PC-3 (cell line): ENCODE measurements around the gene LPIN1. TPM values are rescaled to one million over a fixed set of nuclear protein-coding genes. Genes with fewer than 3 reads are reported as not detected.
"Not testable (repeated sequence)": the region's sequence is repeated elsewhere in the genome, so short reads cannot be mapped to it uniquely, and the experiment has no call there.

Experiments used
- ATAC-seq: fragments of 200-7000 bp; cut with Tn5 transposase; 2 replicates; pipeline ENCODE4 v1.9.1; 2020; ENCODE audit warnings: mild to moderate bottlenecking, moderate library complexity
- BruUV-seq: library from RNA; stranded (reverse); fragments of 400-500 nt; replicated peaks from 2 replicates; lab custom pipeline; 2021; lab: Mats Ljungman, UMichigan
- CTCF ChIA-PET: fragments of 300-600 bp; sonication (Branson Sonifier 250); formaldehyde crosslinking; loops from one replicate; lab custom pipeline; 2022; ENCODE audit warnings: antibody characterized with exemption; lab: Charles Lee
- POLR2A ChIA-PET: fragments of 300-600 bp; sonication (Branson Sonifier 250); formaldehyde crosslinking; loops from one replicate; lab custom pipeline; 2022; ENCODE audit warnings: antibody characterized with exemption; ENCODE audit not compliant: unreplicated experiment; lab: Charles Lee
- DNase-seq: peaks from one replicate; pipeline ENCODE4 v3.0.0-alpha.2; 2015
- H2AFZ ChIP-seq: fragments of 300-600 bp; sonication (generic); 2 replicates; pipeline ENCODE4 v1.6.0; 2016; ENCODE audit warnings: antibody characterized with exemption, low read length
- H3F3A ChIP-seq: fragments of 300-600 bp; sonication (generic); one replicate; pipeline ENCODE4 v1.6.0; 2017; ENCODE audit warnings: antibody characterized with exemption, low read length, control low read depth, mild to moderate bottlenecking; ENCODE audit not compliant: unreplicated experiment
- H3K27ac ChIP-seq: fragments of 300-600 bp; sonication (generic); 2 replicates; pipeline ENCODE4 v1.5.1; 2016; ENCODE audit warnings: mild to moderate bottlenecking, low read length
- H3K27me3 ChIP-seq: fragments of 300-600 bp; sonication (generic); 2 replicates; pipeline ENCODE4 v1.6.1; 2016; ENCODE audit warnings: low read length, mixed read lengths
- H3K36me3 ChIP-seq: fragments of 300-600 bp; sonication (generic); 2 replicates; pipeline ENCODE4 v1.6.1; 2016; ENCODE audit warnings: low read depth, mixed run types, low read length, mixed read lengths
- H3K4me1 ChIP-seq: fragments of 300-600 bp; sonication (generic); 2 replicates; pipeline ENCODE4 v1.5.1; 2016; ENCODE audit warnings: low read length; ENCODE audit not compliant: insufficient read depth
- H3K4me2 ChIP-seq: fragments of 300-600 bp; sonication (generic); 2 replicates; pipeline ENCODE4 v1.6.0; 2016; ENCODE audit warnings: low read length
- H3K4me3 ChIP-seq: fragments of 300-600 bp; sonication (generic); 2 replicates; pipeline ENCODE4 v1.5.1; 2016; ENCODE audit warnings: mild to moderate bottlenecking, low read length, mixed read lengths
- H3K79me2 ChIP-seq: fragments of 300-600 bp; sonication (generic); 2 replicates; pipeline ENCODE4 v1.6.1; 2017; ENCODE audit warnings: low read length, mixed read lengths
- H3K9ac ChIP-seq: fragments of 300-600 bp; sonication (generic); 2 replicates; pipeline ENCODE4 v1.6.0; 2016; ENCODE audit warnings: mild to moderate bottlenecking, low read length
- H3K9me2 ChIP-seq: fragments of 300-600 bp; sonication (generic); replicated peaks from 2 replicates; pipeline ENCODE4 v1.6.1; 2016; ENCODE audit warnings: mixed run types, low read length, mixed read lengths
- H3K9me3 ChIP-seq: fragments of 300-600 bp; sonication (generic); 2 replicates; pipeline ENCODE4 v1.6.1; 2016; ENCODE audit warnings: low read length, mixed read lengths
- H4K20me1 ChIP-seq: fragments of 300-600 bp; sonication (generic); 2 replicates; pipeline ENCODE4 v1.6.1; 2016; ENCODE audit warnings: low read length, mixed read lengths
- EZH2 ChIP-seq: fragments of 300-600 bp; sonication (generic); IDR thresholded peaks from one replicate; pipeline ENCODE4 v1.6.1; 2017; ENCODE audit warnings: antibody characterized with exemption, mild to moderate bottlenecking, low read length; ENCODE audit not compliant: unreplicated experiment
- EZH2phosphoT487 ChIP-seq: fragments of 300-600 bp; sonication (generic); IDR thresholded peaks from 2 replicates; pipeline ENCODE4 v1.6.1; 2018; ENCODE audit warnings: mild to moderate bottlenecking, antibody characterized with exemption, low read length, borderline replicate concordance
- intact Hi-C: fragments of 100-400 bp; cut with micrococcal nuclease; formaldehyde crosslinking; loops from 2 replicates; pipeline ENCODE4 v1.9.0; 2023
- total RNA-seq: library from RNA; depleted of rRNA; stranded (reverse); fragments of >200 nt; gene quantifications from 2 replicates; pipeline ENCODE4 v1.2.3, GENCODE V29; 2014
- TF ChIP-seq, protein P1 (sequence below): fragments of 300-600 bp; sonication (generic); conservative IDR thresholded peaks from 2 replicates; pipeline ENCODE4 v1.5.1; 2017; ENCODE audit warnings: antibody characterized with exemption, low read depth, mild to moderate bottlenecking, low read length

LPIN1 gene
- total RNA-seq, 1 experiment from 2014 or later = 40.9 TPM

GRCh38 chr2:11819235-11819729, 72.8 kb downstream of the LPIN1 start:
- no peaks in the 10 kb centered on the region for H4K20me1 ChIP-seq
- H3K9me2 ChIP-seq = no peaks in the 10 kb centered on the region
- no peak overlapping the region for H3K4me3 ChIP-seq
- peaks cover 41% of the 10 kb centered on the region for H3K36me3 ChIP-seq
- H3K4me1 ChIP-seq = no peaks in the 10 kb centered on the region
- no peaks in the 10 kb centered on the region for H3K27me3 ChIP-seq
- DNase-seq (no peak), ATAC-seq (no peak)
- POLR2A ChIA-PET = no interaction called here
- CTCF ChIA-PET = no interaction called here
- H3K4me2 ChIP-seq = no peak overlapping the region
- H3K9ac ChIP-seq = no peak overlapping the region
- no peak overlapping the region for H3K27ac ChIP-seq
- no peaks in the 10 kb centered on the region for H3K9me3 ChIP-seq
- no peaks in the 10 kb centered on the region for H3F3A ChIP-seq
- intact Hi-C loops = no loop called here
- TF ChIP-seq, protein P1, sequence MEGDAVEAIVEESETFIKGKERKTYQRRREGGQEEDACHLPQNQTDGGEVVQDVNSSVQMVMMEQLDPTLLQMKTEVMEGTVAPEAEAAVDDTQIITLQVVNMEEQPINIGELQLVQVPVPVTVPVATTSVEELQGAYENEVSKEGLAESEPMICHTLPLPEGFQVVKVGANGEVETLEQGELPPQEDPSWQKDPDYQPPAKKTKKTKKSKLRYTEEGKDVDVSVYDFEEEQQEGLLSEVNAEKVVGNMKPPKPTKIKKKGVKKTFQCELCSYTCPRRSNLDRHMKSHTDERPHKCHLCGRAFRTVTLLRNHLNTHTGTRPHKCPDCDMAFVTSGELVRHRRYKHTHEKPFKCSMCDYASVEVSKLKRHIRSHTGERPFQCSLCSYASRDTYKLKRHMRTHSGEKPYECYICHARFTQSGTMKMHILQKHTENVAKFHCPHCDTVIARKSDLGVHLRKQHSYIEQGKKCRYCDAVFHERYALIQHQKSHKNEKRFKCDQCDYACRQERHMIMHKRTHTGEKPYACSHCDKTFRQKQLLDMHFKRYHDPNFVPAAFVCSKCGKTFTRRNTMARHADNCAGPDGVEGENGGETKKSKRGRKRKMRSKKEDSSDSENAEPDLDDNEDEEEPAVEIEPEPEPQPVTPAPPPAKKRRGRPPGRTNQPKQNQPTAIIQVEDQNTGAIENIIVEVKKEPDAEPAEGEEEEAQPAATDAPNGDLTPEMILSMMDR = no peak
- no peak for TF ChIP-seq EZH2
- no peak for TF ChIP-seq EZH2phosphoT487
- no peak overlapping the region for H2AFZ ChIP-seq
- no TSS peak for BruUV-seq
- no peaks in the 10 kb centered on the region for H3K79me2 ChIP-seq

DNA sequence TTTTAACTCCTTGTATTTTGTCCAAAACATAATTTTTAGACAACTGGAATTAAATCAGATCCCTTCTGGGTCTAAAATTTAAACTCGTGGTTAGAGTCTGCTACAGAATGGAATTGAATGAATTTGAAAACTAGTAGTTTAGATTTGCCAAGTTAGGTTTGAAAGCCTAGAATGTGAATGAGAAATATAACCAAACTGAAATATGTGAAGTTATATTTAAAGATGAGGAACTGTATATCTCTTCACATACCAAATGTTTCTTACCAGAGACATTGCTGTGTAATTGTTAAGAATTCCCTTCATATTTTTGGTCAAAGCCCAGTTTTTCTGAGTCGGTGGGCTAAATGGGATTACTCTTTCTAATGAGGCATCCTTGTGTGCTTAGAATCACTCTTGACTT, 74.2 kb downstream of the LPIN1 start:
- no peak overlapping the region for H3K9ac ChIP-seq
- H2AFZ ChIP-seq = no peak overlapping the region
- H4K20me1 ChIP-seq = no peaks in the 10 kb centered on the region
- ChIA-PET POLR2A (no interaction called here), CTCF (no interaction called here)
- DNase-seq (no peak), ATAC-seq (no peak)
- no peaks in the 10 kb centered on the region for H3K4me1 ChIP-seq
- no peak overlapping the region for H3K27ac ChIP-seq
- no peaks in the 10 kb centered on the region for H3K9me2 ChIP-seq
- H3K79me2 ChIP-seq = no peaks in the 10 kb centered on the region
- H3K27me3 ChIP-seq = no peaks in the 10 kb centered on the region
- H3K36me3 ChIP-seq = peaks cover 42% of the 10 kb centered on the region
- TF ChIP-seq, protein P1 = no peak
- no peak for TF ChIP-seq EZH2phosphoT487
- TF ChIP-seq EZH2 = no peak
- H3F3A ChIP-seq = no peaks in the 10 kb centered on the region
- intact Hi-C loops = no loop called here
- no TSS peak for BruUV-seq
- no peak overlapping the region for H3K4me3 ChIP-seq
- H3K4me2 ChIP-seq = no peak overlapping the region
- H3K9me3 ChIP-seq = no peaks in the 10 kb centered on the region

DNA sequence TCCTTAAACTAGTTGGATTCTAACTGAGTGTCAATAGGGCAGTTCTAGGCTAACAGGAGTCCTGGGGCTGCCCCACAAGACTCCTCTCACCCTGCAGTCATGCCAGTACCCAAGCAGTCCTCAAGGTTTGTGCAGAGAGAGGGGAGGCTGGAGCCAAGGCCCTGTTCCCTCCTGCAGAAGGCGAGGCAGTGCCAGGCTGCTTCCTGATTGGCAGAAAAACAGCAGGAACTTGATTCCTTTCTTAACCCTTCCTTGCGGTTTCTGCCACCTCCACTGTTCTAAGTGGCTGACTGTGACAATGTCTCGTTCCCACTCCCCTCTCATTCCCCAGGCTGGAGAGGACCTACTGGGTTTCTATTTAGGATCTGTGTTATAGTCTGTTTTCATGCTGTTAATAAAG, 75.3 kb downstream of the LPIN1 start:
- H3K27me3 ChIP-seq = no peaks in the 10 kb centered on the region
- no peak overlapping the region for H3K27ac ChIP-seq
- H2AFZ ChIP-seq = no peak overlapping the region
- no peaks in the 10 kb centered on the region for H3K9me2 ChIP-seq
- DNase-seq (no peak), ATAC-seq (no peak)
- no peak overlapping the region for H3K4me2 ChIP-seq
- CTCF ChIA-PET = no interaction called here
- H3K36me3 ChIP-seq = peaks cover 49% of the 10 kb centered on the region
- POLR2A ChIA-PET = no interaction called here
- H4K20me1 ChIP-seq = no peaks in the 10 kb centered on the region
- no peaks in the 10 kb centered on the region for H3F3A ChIP-seq
- BruUV-seq = no TSS peak
- TF ChIP-seq, protein P1 = no peak
- no peak for TF ChIP-seq EZH2
- TF ChIP-seq EZH2phosphoT487 = no peak
- intact Hi-C loops = no loop called here
- no peaks in the 10 kb centered on the region for H3K79me2 ChIP-seq
- H3K9ac ChIP-seq = no peak overlapping the region
- H3K4me1 ChIP-seq = no peaks in the 10 kb centered on the region
- no peaks in the 10 kb centered on the region for H3K9me3 ChIP-seq
- H3K4me3 ChIP-seq = no peak overlapping the region

DNA sequence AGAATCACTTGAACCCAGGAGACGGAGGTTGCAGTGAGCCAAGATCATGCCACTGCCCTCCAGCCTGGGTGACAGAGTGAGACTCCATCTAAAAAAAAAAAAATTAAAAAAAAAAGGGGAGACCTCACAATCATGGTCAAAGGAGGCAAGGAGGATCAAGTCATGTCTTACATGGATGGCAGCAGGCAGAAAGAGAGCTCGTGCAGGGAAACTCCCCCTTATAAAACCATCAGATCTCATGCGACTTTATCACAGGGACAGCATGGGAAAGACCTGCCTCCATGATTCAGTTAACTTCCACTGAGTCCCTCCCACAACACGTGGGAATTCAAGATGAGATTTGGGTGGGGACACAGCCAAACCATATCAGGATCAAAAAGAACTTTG, 75.9 kb downstream of the LPIN1 start:
- H4K20me1 ChIP-seq, BruUV-seq, H3K27ac ChIP-seq, H3K9me3 ChIP-seq, DNase-seq, H3K4me2 ChIP-seq, H3K4me1 ChIP-seq, H2AFZ ChIP-seq, H3F3A ChIP-seq, H3K9ac ChIP-seq, H3K9me2 ChIP-seq, intact Hi-C loops, POLR2A ChIA-PET, H3K79me2 ChIP-seq, CTCF ChIA-PET, H3K4me3 ChIP-seq, H3K27me3 ChIP-seq, ATAC-seq: not testable (repeated sequence)
- peaks cover 49% of the 10 kb centered on the region for H3K36me3 ChIP-seq
